GM21423 (cell line): ENCODE data around the gene GP1BA.

Experiments used
- ATAC-seq: cut with Tn5 transposase; IDR thresholded peaks from one replicate; pipeline ENCODE4 v1.9.1; 2021; ENCODE audit warnings: mild to moderate bottlenecking, moderate library complexity; ENCODE audit not compliant: unreplicated experiment

Gene GP1BA

DNA sequence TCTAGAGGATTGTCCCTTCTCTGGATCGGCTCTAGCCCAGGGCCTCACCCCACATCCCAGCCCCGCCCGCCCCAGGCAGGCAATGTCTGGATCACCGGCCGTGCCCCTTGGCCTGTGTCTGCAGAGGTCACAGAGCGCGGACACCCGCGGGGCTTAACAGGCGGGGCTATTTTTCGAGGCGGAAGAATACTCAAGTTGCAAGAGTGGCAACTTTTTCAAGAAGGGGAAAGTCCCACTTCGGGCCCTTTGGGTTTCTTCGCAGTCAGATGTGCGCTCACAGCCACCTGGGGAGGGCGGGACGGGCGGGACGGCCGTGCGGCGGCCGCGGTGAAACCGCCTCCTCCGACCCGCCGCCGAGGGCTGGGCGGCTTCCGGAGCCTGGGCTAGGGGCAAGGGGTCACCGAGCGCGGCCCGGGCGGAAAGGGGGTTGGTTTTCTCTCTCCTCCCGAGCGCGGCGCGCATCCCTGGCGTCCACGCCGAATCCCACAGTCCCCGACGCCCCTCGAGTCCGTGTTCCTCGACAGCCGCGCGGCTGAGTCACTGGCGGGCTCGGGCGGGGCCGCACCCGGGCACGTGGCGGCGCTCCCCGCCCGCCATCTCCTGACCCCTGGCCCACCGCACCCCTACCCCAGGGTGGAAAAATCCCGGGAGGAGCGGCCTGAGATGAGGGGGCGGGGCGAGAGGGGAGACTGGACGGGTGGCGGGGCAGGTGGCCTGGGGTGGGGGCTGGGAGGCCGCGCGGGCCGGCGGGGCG, 17.4 kb downstream of the GP1BA start:
- peak; percentile 27 for ATAC-seq

DNA sequence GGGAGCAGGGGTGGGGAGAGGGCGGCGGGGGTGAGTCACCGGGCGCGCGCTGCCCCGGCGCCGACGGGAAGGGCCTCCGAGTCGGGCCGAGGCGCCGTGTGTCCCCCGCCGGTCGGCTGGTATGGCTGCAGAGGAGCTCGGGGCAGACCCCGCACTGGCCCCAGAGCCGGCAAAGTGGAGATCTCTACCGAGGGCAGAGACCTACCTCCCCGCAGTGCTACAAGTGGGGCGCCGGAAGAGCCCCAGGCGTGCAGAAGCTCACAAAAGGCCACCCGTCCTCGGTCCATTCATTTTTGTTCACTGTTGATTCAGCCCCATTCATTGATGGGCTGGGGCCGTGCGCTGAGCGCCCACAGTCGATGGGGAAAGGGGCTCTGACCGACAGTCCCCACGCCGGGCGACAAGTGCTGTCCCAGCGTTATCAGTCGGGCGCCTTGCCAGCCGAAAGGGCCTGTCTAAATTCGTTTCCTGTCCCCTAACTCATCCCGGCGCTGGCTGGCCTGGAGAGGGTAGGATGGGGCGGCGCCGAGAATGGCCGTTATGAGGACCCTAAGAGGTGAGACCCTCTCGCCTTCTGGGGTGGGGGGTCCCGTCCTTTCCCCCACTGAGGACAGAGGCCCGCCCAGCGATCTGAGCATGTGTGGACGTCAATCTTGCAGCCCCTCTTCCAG, 18.1 kb downstream of the GP1BA start:
- ATAC-seq, result peak; percentile 16

DNA sequence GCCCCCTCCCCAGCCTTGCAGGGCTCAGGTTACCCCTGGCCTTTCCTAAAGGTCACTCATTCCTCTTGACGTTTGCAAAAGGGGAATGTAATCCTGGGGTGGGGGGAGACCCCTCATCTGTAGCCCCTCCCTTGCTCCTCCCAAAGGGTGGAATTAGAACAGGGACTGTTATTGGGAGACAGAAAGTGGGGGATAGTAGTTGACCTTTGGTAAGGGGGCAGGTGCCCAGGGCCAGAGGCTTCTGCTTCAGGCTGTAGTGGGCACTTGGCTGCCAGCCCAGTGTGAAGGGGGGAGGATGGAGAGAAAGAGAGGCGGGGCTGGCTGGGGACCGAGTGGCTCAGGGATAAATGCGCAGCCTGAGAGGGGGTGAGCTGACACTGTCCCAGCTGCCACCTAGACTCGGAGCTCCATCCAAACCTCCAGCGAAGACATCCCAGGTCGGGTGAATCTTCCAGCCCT, 18.7 kb downstream of the GP1BA start, which contains the start of gene ENO3:
Gene ENO3 (plus strand): TSS at position 374 of the 459 bp plus-strand sequence. CDS start 711 bp downstream, outside the sequence.
- ATAC-seq, result no peak

DNA sequence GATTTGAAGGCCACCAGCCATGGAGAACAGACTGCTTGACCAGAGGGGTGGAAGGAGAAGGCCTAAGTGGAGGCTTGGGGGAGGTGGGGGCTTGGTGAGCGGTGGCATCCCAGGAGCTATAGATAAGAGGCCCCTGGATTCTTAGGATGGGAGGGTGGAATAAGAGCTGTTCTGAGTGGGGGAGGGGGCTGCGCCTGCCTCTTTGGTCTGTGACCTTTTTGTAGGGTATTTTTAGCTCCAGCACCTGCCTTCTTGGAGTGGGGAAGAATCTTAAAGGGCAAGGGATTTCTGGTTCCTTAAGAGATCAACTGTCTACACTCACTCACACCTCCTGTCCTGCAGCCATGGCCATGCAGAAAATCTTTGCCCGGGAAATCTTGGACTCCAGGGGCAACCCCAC, 19.4 kb downstream of the GP1BA start:
- ATAC-seq, result no peak

DNA sequence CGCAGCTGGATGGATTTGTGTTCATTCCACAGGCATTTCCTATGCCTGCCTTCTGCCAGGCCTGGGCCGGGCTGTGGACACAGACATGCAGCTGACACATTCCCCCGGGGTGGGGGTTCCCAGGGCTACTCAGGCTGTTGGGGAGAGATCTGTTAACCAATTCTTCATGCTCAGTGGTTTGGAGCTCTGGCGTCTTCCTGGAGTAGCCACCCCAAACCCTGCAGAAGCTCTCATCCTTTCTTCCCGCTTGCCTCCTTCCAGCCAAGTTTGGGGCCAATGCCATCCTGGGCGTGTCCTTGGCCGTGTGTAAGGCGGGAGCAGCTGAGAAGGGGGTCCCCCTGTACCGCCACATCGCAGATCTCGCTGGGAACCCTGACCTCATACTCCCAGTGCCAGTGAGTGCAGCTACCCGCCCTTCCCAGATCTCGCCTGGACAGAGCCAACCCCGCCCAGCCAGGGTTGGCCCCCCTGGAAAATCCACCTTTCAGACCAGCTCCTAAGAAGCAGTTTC, 21.4 kb downstream of the GP1BA start:
- no peak for ATAC-seq

DNA sequence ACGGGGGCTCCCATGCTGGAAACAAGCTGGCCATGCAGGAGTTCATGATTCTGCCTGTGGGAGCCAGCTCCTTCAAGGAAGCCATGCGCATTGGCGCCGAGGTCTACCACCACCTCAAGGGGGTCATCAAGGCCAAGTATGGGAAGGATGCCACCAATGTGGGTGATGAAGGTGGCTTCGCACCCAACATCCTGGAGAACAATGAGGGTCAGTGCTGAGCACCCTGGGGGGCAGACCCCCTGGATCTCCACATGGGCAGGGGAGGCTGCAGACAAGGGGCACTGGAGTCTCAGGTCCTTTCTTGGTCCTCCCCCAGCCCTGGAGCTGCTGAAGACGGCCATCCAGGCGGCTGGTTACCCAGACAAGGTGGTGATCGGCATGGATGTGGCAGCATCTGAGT, 23.0 kb downstream of the GP1BA start:
- ATAC-seq, result no peak

DNA sequence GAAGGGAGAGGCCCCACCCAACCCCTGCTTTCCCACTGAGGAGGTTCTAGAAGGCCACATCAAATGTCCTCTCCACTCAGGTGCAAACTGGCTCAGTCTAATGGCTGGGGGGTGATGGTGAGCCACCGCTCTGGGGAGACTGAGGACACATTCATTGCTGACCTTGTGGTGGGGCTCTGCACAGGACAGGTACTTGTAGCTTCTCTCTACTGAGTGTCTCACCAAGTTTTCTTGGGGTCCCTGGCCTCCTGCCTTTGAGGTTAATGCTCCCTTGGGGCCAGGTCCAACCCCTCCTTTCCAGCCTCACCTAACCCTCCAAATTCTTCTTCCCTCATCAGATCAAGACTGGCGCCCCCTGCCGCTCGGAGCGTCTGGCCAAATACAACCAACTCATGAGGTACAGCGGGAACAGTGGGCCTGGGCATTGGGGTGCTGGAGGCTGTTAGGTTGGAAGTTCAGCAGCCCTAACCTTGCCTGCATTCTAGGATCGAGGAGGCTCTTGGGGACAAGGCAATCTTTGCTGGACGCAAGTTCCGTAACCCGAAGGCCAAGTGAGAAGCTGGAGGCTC, 24.5 kb downstream of the GP1BA start:
- no peak for ATAC-seq

DNA sequence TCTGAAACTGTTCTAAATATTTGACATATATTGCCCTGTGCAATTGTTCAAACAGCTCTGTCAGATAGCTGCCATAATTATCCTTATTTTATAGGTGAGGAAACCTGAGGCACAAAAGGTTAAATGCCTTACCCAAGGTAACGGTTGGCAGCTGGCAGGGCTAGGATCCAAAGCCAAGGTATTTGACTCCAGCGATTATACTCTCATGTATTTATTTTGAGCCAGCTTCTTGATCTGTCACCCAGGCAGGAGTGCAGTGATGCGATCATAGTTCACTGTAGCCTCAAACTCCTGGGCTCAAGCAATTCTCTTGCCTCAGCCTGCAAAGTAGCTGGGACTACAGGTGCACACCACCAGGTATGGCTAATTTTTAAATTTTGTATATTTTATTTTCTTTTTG, 26.0 kb downstream of the GP1BA start:
- ATAC-seq, result no peak

DNA sequence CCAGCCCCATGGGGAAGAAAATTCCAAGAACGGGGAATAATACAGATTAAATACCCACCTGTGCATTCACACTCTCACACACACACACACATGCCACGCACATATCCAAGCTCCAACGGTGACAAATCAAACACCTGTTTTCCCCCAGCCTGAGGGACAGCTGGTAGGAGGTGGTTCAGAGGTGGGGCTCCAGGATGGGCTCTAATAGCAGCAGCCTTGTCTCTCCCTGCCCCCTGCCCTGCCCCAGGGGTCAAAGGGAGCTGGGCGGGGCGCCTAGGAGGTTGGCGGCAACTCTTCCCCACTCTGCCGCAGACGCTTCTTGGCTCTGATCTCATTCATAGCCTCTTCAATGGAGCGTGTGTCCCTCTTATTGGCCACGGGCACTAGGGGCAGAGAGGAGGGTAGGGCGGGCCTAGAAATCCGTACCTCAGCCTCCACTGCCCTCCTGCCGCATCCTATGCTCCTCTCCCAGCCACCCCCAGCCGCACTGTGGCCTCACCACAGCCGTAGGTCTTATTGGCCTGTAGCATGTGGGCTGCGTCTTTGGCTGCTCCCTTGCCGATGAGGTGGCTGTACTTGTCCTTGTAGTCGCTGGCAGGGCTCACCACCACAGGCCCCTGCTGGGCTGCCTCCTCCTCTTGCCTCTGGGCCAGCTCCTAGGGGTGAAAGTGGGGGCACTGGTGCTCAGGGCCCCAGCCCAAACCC, 27.3 kb downstream of the GP1BA start:
- no peak for ATAC-seq

DNA sequence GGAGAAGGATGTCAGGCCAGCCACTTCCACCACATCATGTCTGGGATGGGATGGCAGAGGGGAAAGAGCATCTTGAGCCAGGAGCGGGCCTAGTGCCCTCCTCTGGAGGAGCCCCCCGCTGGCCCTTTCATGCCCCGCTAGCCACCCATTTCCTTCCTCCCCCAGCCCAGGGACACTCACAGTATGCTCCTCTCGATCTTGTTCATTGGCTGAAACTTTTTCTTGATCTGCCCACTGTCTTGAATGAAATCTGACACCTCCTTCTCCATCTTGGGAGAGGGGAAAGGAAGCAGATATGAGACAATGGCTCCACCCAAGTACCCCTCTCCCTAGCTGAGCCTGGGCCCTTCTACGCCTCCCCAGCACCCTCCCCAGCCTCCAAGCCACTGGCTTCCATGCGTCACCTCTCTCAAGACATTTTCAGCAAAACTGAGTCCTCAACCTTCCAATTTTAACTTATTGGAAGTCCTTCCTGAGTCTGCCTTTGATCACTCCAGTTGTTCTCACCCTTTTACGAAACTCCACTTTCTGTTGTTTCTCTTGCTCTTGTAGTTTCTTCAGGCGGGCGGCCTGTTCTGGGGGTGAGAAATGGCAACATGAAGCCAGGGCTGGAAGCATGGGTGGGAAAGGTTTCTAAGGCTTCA, 28.3 kb downstream of the GP1BA start:
- no peak for ATAC-seq

DNA sequence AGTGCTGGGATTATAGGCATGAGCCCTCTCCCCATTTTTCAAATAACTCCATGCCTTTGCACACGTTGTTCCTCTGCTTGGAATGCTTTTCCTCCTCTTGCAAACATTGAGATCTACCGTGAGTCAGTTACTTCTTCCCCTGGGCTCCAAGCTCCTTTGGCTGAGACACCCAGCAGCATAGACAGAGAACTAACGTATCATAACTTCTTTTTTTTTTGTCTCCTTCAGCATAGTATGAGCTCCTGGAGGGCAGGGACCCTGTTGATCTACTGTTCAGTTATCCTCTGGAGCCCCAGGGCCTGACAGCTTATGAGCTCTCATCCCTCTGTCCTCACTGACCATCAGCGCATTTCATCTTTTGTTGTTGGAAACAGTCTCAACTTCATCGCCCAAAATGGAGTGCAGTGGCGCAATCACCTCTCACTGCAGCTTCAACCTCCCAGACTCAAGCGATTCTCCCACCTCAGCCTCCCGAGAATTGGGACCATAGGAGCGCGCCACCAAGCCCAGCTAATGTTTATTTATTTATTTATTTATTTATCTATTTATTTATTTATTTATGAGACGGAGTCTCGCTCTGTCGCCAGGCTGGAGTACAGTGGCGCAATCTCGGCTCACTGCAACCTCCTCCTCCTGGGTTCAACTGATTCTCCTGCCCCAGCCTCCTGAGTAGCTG, 33.4 kb downstream of the GP1BA start:
- ATAC-seq, result no peak

DNA sequence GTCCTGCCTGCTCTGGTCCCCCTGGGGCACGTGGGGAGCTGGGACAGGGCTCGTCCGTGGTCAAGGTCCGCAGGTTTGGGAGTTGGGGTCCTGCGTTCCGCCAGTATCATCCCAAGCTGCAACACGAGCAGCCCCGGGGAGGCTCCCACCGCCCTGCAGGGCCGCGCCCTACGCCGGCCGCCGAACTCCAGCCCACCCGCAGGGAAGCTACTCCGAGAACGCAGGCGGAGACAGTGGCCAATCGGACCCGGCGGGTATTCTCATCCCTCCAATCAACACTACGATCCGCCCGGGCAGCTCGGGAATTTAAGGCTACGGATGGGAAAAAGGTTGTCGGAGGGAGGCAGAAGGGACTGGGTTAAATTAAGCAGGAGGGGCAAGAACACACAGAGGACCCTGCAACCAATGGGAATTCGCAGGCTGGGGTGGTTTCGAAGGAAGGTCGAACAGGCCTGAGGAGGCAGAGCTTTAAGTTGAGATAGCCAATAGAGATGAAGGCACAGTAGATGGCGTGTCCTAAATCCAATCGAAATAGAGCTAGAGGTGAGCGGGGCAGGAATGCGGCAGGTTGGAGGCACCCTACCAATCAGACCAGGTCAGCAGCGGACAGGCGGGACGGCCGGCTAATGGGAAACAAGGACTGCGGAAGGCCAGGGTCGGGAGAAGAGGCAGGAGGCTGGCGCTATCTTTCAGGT, 34.9 kb downstream of the GP1BA start:
- peak; percentile 78 for ATAC-seq

DNA sequence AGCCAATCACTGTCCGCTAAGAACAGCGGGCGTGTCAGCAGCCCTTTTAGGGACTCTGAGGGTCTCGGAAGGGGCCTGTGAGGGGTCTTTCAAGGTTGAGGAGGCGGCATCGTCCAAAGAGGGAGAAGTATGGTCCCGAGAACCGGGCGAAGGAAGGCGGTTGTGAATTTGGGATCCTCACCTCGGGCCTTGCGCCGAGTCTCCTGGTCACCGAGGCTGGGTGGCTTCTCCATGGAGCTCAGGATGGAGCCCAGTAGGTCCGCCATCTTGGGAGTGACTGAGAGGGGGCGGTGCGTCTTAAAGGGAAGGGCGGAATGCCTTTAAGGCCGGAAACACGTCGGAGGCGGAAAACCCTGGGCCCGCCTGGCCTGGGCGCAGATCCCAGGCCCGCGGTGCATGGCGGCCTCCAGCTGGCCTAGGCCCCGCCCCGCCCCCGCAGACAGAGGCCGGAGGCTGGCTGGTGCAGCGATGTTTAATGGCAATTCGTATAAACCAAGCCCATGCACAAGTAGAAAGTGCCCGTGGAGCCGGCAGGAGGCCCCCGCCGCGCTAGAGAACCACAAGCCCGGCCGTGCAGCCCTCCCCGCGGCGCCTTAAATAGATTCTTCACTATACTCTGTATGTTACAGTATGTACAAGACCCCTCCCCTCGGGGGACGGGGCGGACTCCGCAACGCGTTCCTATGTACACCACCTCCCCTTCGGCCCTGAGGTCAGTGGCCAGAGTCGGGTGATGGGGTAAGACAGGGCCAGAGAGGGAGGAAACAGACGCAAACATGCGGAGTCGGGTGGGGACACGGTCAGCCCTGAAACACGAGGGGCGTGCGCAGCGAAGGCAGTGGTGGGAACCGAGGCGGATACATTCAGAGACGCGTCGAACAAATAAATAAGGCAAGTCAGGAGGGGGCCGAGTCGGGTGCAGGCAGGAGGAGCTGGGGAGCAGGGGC, 35.7 kb downstream of the GP1BA start, which contains the start of gene SPAG7:
Gene SPAG7 (minus strand): TSS at position 279 of the 947 bp plus-strand sequence. CDS start 13 bp downstream, at position 266.
- peak; percentile 64 for ATAC-seq

DNA sequence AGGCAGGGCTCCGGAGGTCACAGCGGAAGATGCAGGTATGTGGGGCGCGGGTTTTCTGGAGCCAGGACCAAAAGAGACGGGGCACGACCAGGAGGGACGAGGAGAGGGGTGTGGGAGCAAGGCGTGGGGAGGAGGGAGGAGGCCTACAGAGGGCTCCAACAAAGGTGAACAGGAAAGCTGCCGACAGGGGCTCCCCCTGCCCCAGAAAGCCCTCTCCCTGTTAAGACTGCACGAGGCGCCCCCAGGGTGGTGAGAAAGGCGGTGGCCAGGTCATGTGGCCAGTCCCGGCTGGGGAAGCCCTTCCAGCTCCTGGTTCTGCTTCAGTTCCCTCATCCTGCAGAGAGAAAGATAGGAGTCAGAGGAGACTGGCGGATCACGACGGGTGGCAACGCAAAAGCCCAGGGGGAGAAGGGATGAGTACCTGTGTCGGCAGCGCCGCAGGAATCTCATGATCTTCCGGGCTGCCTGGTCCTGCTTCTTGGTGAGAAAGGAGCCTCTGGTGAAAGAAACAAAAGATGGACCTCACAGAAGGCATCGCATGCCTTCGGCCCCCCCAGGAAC, 36.5 kb downstream of the GP1BA start:
- no peak for ATAC-seq

DNA sequence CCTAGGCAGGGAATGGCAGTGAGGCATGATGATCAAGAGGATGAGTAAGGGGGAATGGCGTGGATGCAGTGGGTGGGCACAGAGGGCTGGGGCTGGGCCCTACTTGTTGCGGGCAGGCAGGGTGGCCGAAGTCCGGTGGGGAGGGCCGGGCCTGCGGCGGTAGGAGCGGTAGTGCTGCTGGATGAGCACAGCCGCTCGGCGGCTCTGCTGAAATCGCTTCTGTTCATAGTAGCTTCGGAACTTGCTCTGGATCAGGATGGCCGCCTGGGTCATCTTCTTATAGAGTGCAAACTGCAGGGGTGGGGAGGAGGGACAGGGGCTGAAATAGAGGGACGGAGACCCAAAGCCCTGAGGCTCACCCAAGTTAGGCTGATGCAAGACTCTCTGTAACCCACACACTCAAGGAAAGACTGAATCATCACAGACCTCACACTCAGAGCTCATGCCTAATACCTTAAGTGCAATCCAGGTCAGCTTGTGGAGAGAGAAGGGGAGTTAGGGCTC, 37.0 kb downstream of the GP1BA start:
- no peak for ATAC-seq

DNA sequence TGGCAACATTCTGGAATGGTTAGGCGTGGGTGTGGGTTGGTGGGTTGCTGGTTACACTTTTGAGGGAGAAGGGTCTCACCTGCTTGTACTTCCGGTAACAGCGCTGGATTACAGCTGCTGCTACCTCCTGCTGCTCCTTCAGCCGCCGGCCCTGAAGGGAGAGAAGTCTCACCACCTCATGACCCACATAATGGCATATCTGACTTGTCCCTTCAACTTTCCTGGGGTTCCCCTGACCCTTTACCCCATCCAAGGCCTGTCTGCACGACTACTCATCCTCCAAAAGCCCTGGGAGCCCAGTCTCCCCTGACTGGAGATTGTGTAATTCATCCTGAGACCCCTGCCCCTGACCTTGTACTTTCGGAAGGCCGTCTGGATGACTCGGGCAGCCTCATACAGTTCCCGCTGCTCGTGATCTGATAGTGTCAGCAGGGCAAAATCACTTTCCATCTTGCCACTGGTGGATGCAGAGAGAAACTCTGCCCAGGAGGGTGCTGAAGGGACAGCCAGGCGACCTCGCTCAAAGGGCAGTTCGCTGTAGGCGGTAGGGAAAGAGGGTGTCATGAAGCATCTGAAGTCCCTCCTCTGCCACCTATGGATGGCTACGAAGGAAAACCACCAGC, 37.6 kb downstream of the GP1BA start:
- ATAC-seq, result no peak

DNA sequence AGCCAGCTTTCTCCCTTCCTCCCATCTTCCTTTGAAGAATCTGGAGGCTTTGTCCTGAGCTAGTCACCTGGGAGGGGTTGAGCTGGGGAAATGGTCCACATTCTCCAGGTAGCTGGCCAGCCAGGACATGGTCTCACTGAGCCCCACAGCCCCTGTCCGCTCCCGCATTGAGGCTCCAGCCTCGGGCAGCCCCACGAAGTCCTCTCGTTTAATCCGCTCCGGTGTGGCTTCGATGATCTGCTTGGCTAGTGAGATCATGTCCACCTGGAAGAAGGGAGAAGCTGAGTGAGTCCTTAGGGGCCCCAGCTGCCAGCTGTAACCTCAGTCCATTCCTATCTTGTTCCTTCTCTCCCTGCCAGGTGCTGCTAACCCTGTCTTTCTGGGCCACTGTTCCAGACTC, 38.2 kb downstream of the GP1BA start:
- no peak for ATAC-seq
